ENCODE measurements around the gene PLBD1.

GRCh38 chr12:14540801-14541462, 26.8 kb downstream of the PLBD1 start:
- no peak for TF ChIP-seq POLR2A (IDR thresholded peaks at IDR 0.05; ENCODE audit: low read length)
- TF ChIP-seq GATA1 (IDR thresholded peaks at IDR 0.05; ENCODE audit: low read depth, low read length), result no peak
